ENCODE measurements around the gene MMP14. TPM values are rescaled to one million over a fixed set of nuclear protein-coding genes. Genes with fewer than 3 reads are reported as not detected.

MMP14 gene
- total and polyA plus RNA-seq, 9 of the 15 experiments (the other 6 are each of a cell fraction or from before 2014, with no cell fraction given): 0.36 to 5.8 (median 1.3) TPM; not detected in 2

GRCh38 chr14:22830443-22831010 lies 5.9 kb upstream of the MMP14 start:
- WGBS (ENCODE audit: insufficient coverage, low coverage, missing lambda C conversion rate): 0% methylated on average over 3 of the region's 3 CpGs
- H3K9me3 ChIP-seq (replicated peaks; ENCODE audit: control insufficient read depth, insufficient read depth, low read depth, low read length): no peaks in the 10 kb centered on the region; the same call in 1 of the 2 replicates
- in situ Hi-C loops (cut with MboI) (no loop called here), intact Hi-C loops (cut with micrococcal nuclease) (no loop called here)
- H3K4me1 ChIP-seq (replicated peaks in 1 of 2; ENCODE audit: control insufficient read depth in 2 of 2, insufficient read depth in 2 of 2, low read length in 2 of 2): peaks cover 0 to 3% of the 10 kb centered on the region in 2 experiments; a peak in 3 of 5 replicates
- H3K9me1 ChIP-seq (ENCODE audit: control insufficient read depth, insufficient read depth, low read length): no peaks in the 10 kb centered on the region
- DNase-seq (ENCODE audit: extremely low read depth in 1 of 4, low spot score in 3 of 4): no peak
- TF ChIP-seq TOE1 (IDR thresholded peaks at IDR 0.05; ENCODE audit: borderline replicate concordance) (no peak), TOE1 (CRISPR knock-in tag; IDR thresholded peaks at IDR 0.05; ENCODE audit: borderline replicate concordance, low read depth) (no peak), MAZ (CRISPR knock-in tag; conservative IDR thresholded peaks at IDR 0.05 in 1 of 2, IDR thresholded peaks at IDR 0.05 in 1 of 2) (0 out of 4 replicates have a peak, but pooled peaks of 1 of the 2 experiments have one; percentile 14), IRF2 (CRISPR knock-in tag; IDR thresholded peaks at IDR 0.05) (no peak), CBFA2T3 (IDR thresholded peaks at IDR 0.05) (0 out of 2 replicates have a peak, but pooled peaks have one; percentile 6)
- H3K9ac ChIP-seq (ENCODE audit: insufficient read depth in 1 of 2, low read depth in 2 of 2, low read length in 2 of 2): peak overlapping the region; percentile 96 to 98; a peak in 3 of 4 replicates
- H3K4me2 ChIP-seq (ENCODE audit: insufficient read depth, low read length): peak overlapping the region; percentile 88
- peak overlapping the region; percentile 90 for H3K4me3 ChIP-seq
- H3K27me3 ChIP-seq (ENCODE audit: control insufficient read depth in 2 of 2, insufficient read depth in 2 of 2, low read length in 2 of 2): no peaks in the 10 kb centered on the region
- peak overlapping the region; percentile 98 for H2AFZ ChIP-seq (ENCODE audit: low read depth, low read length)
- peaks cover 21% of the 10 kb centered on the region for H3K79me2 ChIP-seq (ENCODE audit: control insufficient read depth, insufficient read depth, low read length)
- peak; percentile 21 for ATAC-seq
- H3K27ac ChIP-seq (ENCODE audit: extremely low read depth, low read depth, low read length): peak overlapping the region; percentile 95
- H4K20me1 ChIP-seq (replicated peaks; ENCODE audit: control insufficient read depth, insufficient read depth, low read length): no peaks in the 10 kb centered on the region
- ChIA-PET POLR2A (interaction anchor here (0.7 to 1.7 kb wide), 14 partner anchors 9 to 126 kb away, joined by 3 to 10 read pairs (median 4); partner anchors contain the start of gene HAUS4), CTCF (ENCODE audit: low intra/inter-chr PET ratio) (interaction anchor here (0.9 kb wide), 1 partner anchor 11 kb away, joined by 3 read pairs; no protein-coding TSS in a partner anchor)
- BruUV-seq (replicated peaks): TSS peak; percentile 76
- peaks cover 45% of the 10 kb centered on the region for H3K36me3 ChIP-seq (ENCODE audit: control insufficient read depth, insufficient read depth, low read length)
- FAIRE-seq: no peak

All from K562 (cell line).